AG09309 (cell line): ENCODE data around the gene PCBP3.

Experiments
- DNase-seq: peaks from one replicate; pipeline ENCODE4 v3.0.0-alpha.2; 2010; ENCODE audit warnings: low read depth
- H3K4me3 ChIP-seq: 2 replicates; pipeline ENCODE4 v1.5.1; 2011; ENCODE audit warnings: mild to moderate bottlenecking, low read depth, low read length, moderate library complexity; ENCODE audit not compliant: control insufficient read depth
- TF ChIP-seq, protein P1 (sequence below): IDR thresholded peaks from 2 replicates; pipeline ENCODE4 v1.5.1; 2011; ENCODE audit warnings: mild to moderate bottlenecking, low read depth, low read length, inconsistent platforms; ENCODE audit not compliant: insufficient read depth, control insufficient read depth; ENCODE audit errors: missing control alignments

Gene PCBP3

GRCh38 chr21:45917241-45917640 is 273.7 kb downstream of the PCBP3 start:
- TF ChIP-seq, protein P1, sequence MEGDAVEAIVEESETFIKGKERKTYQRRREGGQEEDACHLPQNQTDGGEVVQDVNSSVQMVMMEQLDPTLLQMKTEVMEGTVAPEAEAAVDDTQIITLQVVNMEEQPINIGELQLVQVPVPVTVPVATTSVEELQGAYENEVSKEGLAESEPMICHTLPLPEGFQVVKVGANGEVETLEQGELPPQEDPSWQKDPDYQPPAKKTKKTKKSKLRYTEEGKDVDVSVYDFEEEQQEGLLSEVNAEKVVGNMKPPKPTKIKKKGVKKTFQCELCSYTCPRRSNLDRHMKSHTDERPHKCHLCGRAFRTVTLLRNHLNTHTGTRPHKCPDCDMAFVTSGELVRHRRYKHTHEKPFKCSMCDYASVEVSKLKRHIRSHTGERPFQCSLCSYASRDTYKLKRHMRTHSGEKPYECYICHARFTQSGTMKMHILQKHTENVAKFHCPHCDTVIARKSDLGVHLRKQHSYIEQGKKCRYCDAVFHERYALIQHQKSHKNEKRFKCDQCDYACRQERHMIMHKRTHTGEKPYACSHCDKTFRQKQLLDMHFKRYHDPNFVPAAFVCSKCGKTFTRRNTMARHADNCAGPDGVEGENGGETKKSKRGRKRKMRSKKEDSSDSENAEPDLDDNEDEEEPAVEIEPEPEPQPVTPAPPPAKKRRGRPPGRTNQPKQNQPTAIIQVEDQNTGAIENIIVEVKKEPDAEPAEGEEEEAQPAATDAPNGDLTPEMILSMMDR = no peak
- no peak for DNase-seq
- no peak overlapping the region for H3K4me3 ChIP-seq

GRCh38 chr21:45918011-45918410 is 274.5 kb downstream of the PCBP3 start:
- H3K4me3 ChIP-seq = no peak overlapping the region
- DNase-seq = no peak
- TF ChIP-seq, protein P1 = no peak

DNA sequence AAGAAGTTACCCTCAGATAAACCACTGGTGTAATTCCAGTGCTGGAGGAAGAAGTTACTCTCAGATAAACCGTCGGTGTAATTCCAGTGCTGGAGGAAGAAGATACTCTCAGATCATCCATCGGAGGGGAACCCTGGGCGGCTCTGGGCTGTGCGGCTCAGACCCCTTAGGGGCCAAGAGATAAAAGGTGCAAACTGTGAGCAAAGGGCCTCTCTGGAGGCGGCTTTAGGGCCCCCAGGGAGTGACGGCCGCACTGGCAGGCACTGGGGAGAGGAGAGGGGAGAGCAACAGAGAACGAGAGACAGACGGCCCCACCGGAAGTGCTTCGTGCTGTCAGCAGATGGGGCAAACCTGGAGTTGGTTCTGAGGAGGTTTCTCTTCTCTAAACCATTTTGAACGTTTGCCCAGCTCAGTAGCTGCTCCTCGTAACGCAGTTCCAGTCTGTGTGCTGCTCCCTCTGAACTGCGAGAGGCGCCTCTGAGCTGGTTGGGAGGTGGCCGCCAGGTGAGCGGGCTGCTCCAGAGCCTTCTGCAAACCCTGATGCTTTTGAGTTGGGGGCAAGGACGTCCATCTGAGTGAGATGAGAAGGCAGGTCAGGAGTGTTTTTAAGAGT is 275.4 kb downstream of the PCBP3 start:
- TF ChIP-seq, protein P1 = no peak
- DNase-seq = no peak
- no peak overlapping the region for H3K4me3 ChIP-seq

DNA sequence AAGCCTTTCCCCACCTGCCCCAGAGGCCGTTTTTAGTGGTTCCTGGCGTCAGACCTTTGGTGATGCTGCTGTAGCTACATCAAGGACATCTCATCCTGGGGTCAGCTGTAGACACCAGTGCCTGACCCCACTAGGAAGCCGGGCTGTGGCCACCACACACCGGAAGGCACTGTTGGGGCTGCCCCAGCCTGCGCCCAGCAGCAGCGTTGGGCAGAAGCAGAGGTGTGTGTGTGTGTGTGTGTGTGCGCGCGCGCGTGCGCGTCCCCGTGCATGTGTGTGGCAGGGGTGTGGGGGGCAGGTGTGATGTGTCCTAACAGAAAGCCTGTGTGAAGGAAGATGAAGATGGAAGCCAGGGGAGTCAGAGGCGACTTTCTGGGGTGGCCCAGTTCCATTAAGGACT is 276.1 kb downstream of the PCBP3 start:
- DNase-seq = no peak
- TF ChIP-seq, protein P1 = no peak
- no peak overlapping the region for H3K4me3 ChIP-seq

GRCh38 chr21:45920824-45921600 is 277.5 kb downstream of the PCBP3 start:
- TF ChIP-seq, protein P1 = no peak
- no peak overlapping the region for H3K4me3 ChIP-seq
- no peak for DNase-seq

DNA sequence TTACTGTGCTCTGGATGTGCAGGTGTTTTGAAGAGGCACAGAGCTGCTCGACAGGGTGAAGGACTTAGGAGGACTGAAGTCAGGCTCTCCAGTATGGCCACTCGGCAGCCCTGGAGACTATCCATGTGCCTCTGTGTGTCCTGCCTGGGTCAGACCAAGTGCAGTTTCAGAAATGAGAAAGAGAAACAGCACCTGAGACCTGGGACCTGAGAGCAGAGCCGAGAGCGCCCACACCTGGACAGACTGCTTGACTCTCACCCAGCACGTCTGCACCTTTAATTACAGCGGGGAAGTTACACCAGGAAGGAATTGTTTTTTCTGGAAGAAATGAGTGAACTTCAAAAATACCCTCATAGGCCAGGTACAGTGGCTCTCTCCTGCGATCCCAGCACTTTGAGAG is 278.4 kb downstream of the PCBP3 start:
- no peak for DNase-seq
- no peak overlapping the region for H3K4me3 ChIP-seq
- TF ChIP-seq, protein P1 = no peak
